ENCODE measurements around the gene RBP5.

RBP5 gene

DNA sequence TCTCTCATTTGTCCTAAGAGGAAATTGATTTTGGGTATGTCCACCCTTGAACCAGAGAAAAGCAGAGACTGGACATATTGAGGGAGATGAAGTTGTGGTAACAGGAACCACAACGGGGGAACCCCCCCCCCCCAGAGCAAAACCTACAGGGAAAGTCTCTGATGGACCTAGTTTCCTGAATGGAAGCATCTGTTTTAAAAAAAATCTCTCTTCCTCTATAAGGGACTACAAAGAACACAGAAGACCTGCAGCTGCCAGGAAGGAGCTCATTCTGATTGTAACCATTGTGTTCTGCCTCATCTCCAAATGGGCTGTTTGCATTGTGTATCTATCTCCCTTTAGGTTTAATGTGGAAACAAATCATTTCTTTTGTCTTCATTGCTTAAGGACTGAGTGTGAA lies 54.7 kb downstream of the RBP5 start:
- no peak for DNase-seq (ENCODE audit: low read depth in 2 of 2)

Measured in stimulated activated CD8-positive, alpha-beta memory T cell treated with anti-CD3 and anti-CD28 coated beads, Interleukin-7, amount 100 ng/mL, for 1 hour (primary cell).